Measurements from ENCODE around the gene KRTAP21-1. TPM values are rescaled to one million over a fixed set of nuclear protein-coding genes. Genes with fewer than 3 reads are reported as not detected.
"Not testable (repeated sequence)": the region's sequence is repeated elsewhere in the genome, so short reads cannot be mapped to it uniquely, and the experiment has no call there.

KRTAP21-1 gene
- total RNA-seq (2012; rRNA removed), result not detected in 2 replicates

GRCh38 chr21:30755328-30755727 is at the start of gene KRTAP21-1:
TSS of gene KRTAP21-1 (minus strand) at chr21:30755428. CDS start at chr21:30755378, 50 bp downstream.
- not testable (repeated sequence) for H3K36me3 ChIP-seq (ENCODE audit: insufficient read depth, low read length); H3K9ac ChIP-seq (ENCODE audit: low read depth, low read length); H3K27me3 ChIP-seq (ENCODE audit: control insufficient read depth, insufficient read depth, low read length); H3K4me2 ChIP-seq (ENCODE audit: low read length); H3K4me3 ChIP-seq (ENCODE audit: low read length); H3K9me3 ChIP-seq (replicated peaks; ENCODE audit: low read length); H3K4me1 ChIP-seq (ENCODE audit: control insufficient read depth, insufficient read depth, low read length)

- Histone ChIP-seq H3K4me3 (ENCODE audit: low read length) (no peak overlapping the region), H3K9me3 (replicated peaks; ENCODE audit: low read length) (no peaks in the 10 kb centered on the region), H3K9ac (ENCODE audit: low read depth, low read length) (no peak overlapping the region), H3K36me3 (ENCODE audit: insufficient read depth, low read length) (no peaks in the 10 kb centered on the region), H3K27me3 (ENCODE audit: control insufficient read depth, insufficient read depth, low read length) (no peaks in the 10 kb centered on the region), H3K4me2 (ENCODE audit: low read length) (no peak overlapping the region), H3K4me1 (ENCODE audit: control insufficient read depth, insufficient read depth, low read length) (no peaks in the 10 kb centered on the region)
Measured at GRCh38 chr21:30800605-30801004, 45.4 kb upstream of the KRTAP21-1 start.

- no peak overlapping the region for H3K4me2 ChIP-seq (ENCODE audit: low read length)
- no peaks in the 10 kb centered on the region for H3K36me3 ChIP-seq (ENCODE audit: insufficient read depth, low read length)
- no peaks in the 10 kb centered on the region for H3K4me1 ChIP-seq (ENCODE audit: control insufficient read depth, insufficient read depth, low read length)
- no peak overlapping the region for H3K9ac ChIP-seq (ENCODE audit: low read depth, low read length)
- H3K27me3 ChIP-seq (ENCODE audit: control insufficient read depth, insufficient read depth, low read length), result no peaks in the 10 kb centered on the region
- peaks cover 5% of the 10 kb centered on the region for H3K9me3 ChIP-seq (replicated peaks; ENCODE audit: low read length)
- H3K4me3 ChIP-seq (ENCODE audit: low read length), result no peak overlapping the region
Measured at GRCh38 chr21:30793581-30794314, 38.5 kb upstream of the KRTAP21-1 start.

- Histone ChIP-seq H3K27me3 (ENCODE audit: control insufficient read depth, insufficient read depth, low read length) (no peaks in the 10 kb centered on the region), H3K4me3 (ENCODE audit: low read length) (no peak overlapping the region), H3K9me3 (replicated peaks; ENCODE audit: low read length) (peaks cover 2% of the 10 kb centered on the region), H3K36me3 (ENCODE audit: insufficient read depth, low read length) (no peaks in the 10 kb centered on the region), H3K4me2 (ENCODE audit: low read length) (no peak overlapping the region), H3K9ac (ENCODE audit: low read depth, low read length) (no peak overlapping the region), H3K4me1 (ENCODE audit: control insufficient read depth, insufficient read depth, low read length) (no peaks in the 10 kb centered on the region)
Measured at GRCh38 chr21:30779249-30779648, 24.0 kb upstream of the KRTAP21-1 start.

- H3K9me3 ChIP-seq (replicated peaks; ENCODE audit: low read length), result peaks cover 14% of the 10 kb centered on the region
- no peak overlapping the region for H3K9ac ChIP-seq (ENCODE audit: low read depth, low read length)
- H3K4me3 ChIP-seq (ENCODE audit: low read length), result no peak overlapping the region
- no peak overlapping the region for H3K4me2 ChIP-seq (ENCODE audit: low read length)
- no peaks in the 10 kb centered on the region for H3K4me1 ChIP-seq (ENCODE audit: control insufficient read depth, insufficient read depth, low read length)
- H3K36me3 ChIP-seq (ENCODE audit: insufficient read depth, low read length), result no peaks in the 10 kb centered on the region
- no peaks in the 10 kb centered on the region for H3K27me3 ChIP-seq (ENCODE audit: control insufficient read depth, insufficient read depth, low read length)
Measured at GRCh38 chr21:30769724-30770431, 14.7 kb upstream of the KRTAP21-1 start.

- Histone ChIP-seq H3K4me3 (ENCODE audit: low read length) (no peak overlapping the region), H3K9ac (ENCODE audit: low read depth, low read length) (no peak overlapping the region), H3K4me2 (ENCODE audit: low read length) (no peak overlapping the region)
Measured at GRCh38 chr21:30760776-30761175, 5.5 kb upstream of the KRTAP21-1 start.

GRCh38 chr21:30758306-30758705 is 3.1 kb upstream of the KRTAP21-1 start:
- Histone ChIP-seq H3K4me2 (ENCODE audit: low read length) (no peak overlapping the region), H3K27me3 (ENCODE audit: control insufficient read depth, insufficient read depth, low read length) (no peaks in the 10 kb centered on the region)

More at GRCh38 chr21:30760776-30761175, 5.5 kb upstream of the KRTAP21-1 start:
- Histone ChIP-seq H3K4me1 (ENCODE audit: control insufficient read depth, insufficient read depth, low read length) (no peaks in the 10 kb centered on the region), H3K36me3 (ENCODE audit: insufficient read depth, low read length) (no peaks in the 10 kb centered on the region), H3K9me3 (replicated peaks; ENCODE audit: low read length) (peaks cover 15% of the 10 kb centered on the region), H3K27me3 (ENCODE audit: control insufficient read depth, insufficient read depth, low read length) (no peaks in the 10 kb centered on the region)

GRCh38 chr21:30747159-30747558 is 8.1 kb downstream of the KRTAP21-1 start, which contains the start of gene KRTAP21-2:
TSS of gene KRTAP21-2 (minus strand) at chr21:30747259. CDS start at chr21:30747202, 57 bp downstream.
- H3K9ac ChIP-seq (ENCODE audit: low read depth, low read length), result no peak within 1 kb of the TSS
- H3K4me2 ChIP-seq (ENCODE audit: low read length), result no peak within 1 kb of the TSS
- H3K9me3 ChIP-seq (replicated peaks; ENCODE audit: low read length), result peaks cover 8% of the 10 kb centered on the region
- no peaks in the 10 kb centered on the region for H3K27me3 ChIP-seq (ENCODE audit: control insufficient read depth, insufficient read depth, low read length)
- no peaks in the 10 kb centered on the region for H3K36me3 ChIP-seq (ENCODE audit: insufficient read depth, low read length)
- H3K4me3 ChIP-seq (ENCODE audit: low read length), result no peak within 1 kb of the TSS
- no peaks in the 10 kb centered on the region for H3K4me1 ChIP-seq (ENCODE audit: control insufficient read depth, insufficient read depth, low read length)

More at GRCh38 chr21:30758306-30758705, 3.1 kb upstream of the KRTAP21-1 start:
- Histone ChIP-seq H3K9ac (ENCODE audit: low read depth, low read length) (no peak overlapping the region), H3K4me1 (ENCODE audit: control insufficient read depth, insufficient read depth, low read length) (no peaks in the 10 kb centered on the region), H3K4me3 (ENCODE audit: low read length) (no peak overlapping the region), H3K9me3 (replicated peaks; ENCODE audit: low read length) (peaks cover 8% of the 10 kb centered on the region), H3K36me3 (ENCODE audit: insufficient read depth, low read length) (no peaks in the 10 kb centered on the region)

- H3K4me3 ChIP-seq (ENCODE audit: low read length), result no peak overlapping the region
- H3K9ac ChIP-seq (ENCODE audit: low read depth, low read length), result no peak overlapping the region
- no peaks in the 10 kb centered on the region for H3K27me3 ChIP-seq (ENCODE audit: control insufficient read depth, insufficient read depth, low read length)
- no peaks in the 10 kb centered on the region for H3K4me1 ChIP-seq (ENCODE audit: control insufficient read depth, insufficient read depth, low read length)
- H3K36me3 ChIP-seq (ENCODE audit: insufficient read depth, low read length), result no peaks in the 10 kb centered on the region
- H3K9me3 ChIP-seq (replicated peaks; ENCODE audit: low read length), result peaks cover 9% of the 10 kb centered on the region
- no peak overlapping the region for H3K4me2 ChIP-seq (ENCODE audit: low read length)
Measured at GRCh38 chr21:30740462-30740861, 14.8 kb downstream of the KRTAP21-1 start.

GRCh38 chr21:30733026-30733425 is 22.2 kb downstream of the KRTAP21-1 start:
- Histone ChIP-seq H3K27me3 (ENCODE audit: control insufficient read depth, insufficient read depth, low read length) (no peaks in the 10 kb centered on the region), H3K4me1 (ENCODE audit: control insufficient read depth, insufficient read depth, low read length) (no peaks in the 10 kb centered on the region), H3K4me2 (ENCODE audit: low read length) (no peak overlapping the region)

GRCh38 chr21:30726726-30727125 is 28.5 kb downstream of the KRTAP21-1 start:
- Histone ChIP-seq H3K4me3 (ENCODE audit: low read length) (no peak overlapping the region), H3K9me3 (replicated peaks; ENCODE audit: low read length) (peaks cover 3% of the 10 kb centered on the region), H3K9ac (ENCODE audit: low read depth, low read length) (no peak overlapping the region), H3K4me1 (ENCODE audit: control insufficient read depth, insufficient read depth, low read length) (no peaks in the 10 kb centered on the region), H3K36me3 (ENCODE audit: insufficient read depth, low read length) (no peaks in the 10 kb centered on the region), H3K27me3 (ENCODE audit: control insufficient read depth, insufficient read depth, low read length) (no peaks in the 10 kb centered on the region), H3K4me2 (ENCODE audit: low read length) (no peak overlapping the region)

More at GRCh38 chr21:30733026-30733425, 22.2 kb downstream of the KRTAP21-1 start:
- H3K36me3 ChIP-seq (ENCODE audit: insufficient read depth, low read length), result no peaks in the 10 kb centered on the region
- H3K4me3 ChIP-seq (ENCODE audit: low read length), result no peak overlapping the region
- H3K9ac ChIP-seq (ENCODE audit: low read depth, low read length), result no peak overlapping the region
- no peaks in the 10 kb centered on the region for H3K9me3 ChIP-seq (replicated peaks; ENCODE audit: low read length)

Data from skeletal muscle satellite cell (primary cell).